IPS-15b (cell line): ENCODE data around the gene GNG11.

Experiments used
- H3K27me3 ChIP-seq: one replicate; pipeline ENCODE4 v1.6.1; 2013; ENCODE audit warnings: low read length; ENCODE audit not compliant: control insufficient read depth, insufficient read depth
- H3K36me3 ChIP-seq: one replicate; pipeline ENCODE4 v1.6.1; 2013; ENCODE audit warnings: low read length; ENCODE audit not compliant: control insufficient read depth, insufficient read depth
- H3K4me1 ChIP-seq: one replicate; pipeline ENCODE4 v1.6.1; 2013; ENCODE audit warnings: mild to moderate bottlenecking, low read length; ENCODE audit not compliant: control insufficient read depth, insufficient read depth
- H3K4me3 ChIP-seq: one replicate; pipeline ENCODE4 v1.5.1; 2013; ENCODE audit warnings: low read depth, low read length
- H3K9ac ChIP-seq: one replicate; pipeline ENCODE4 v1.6.1; 2013; ENCODE audit warnings: low read depth, mild to moderate bottlenecking, low read length
- H3K9me3 ChIP-seq: one replicate; pipeline ENCODE4 v1.6.1; 2013; ENCODE audit warnings: mild to moderate bottlenecking, low read length; ENCODE audit not compliant: control insufficient read depth, insufficient read depth

GNG11 gene

DNA sequence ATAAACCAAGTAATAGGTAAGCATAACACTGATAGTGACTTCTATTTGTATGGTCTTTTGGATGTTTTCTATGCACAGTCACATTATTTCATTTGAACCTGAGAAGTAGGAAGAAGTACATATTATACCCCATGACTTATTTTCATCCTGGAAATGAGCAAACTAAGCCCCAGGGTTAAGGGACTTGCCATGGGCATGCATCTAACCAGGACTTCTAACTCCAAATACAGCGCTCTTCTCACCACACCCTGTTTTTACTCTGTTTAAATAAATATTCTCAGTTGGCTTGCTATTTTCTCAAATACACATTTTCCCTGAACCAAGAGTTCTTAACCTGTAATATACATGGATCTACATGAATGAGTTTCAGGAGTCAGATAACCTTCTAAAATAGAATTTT lies 16.3 kb downstream of the GNG11 start:
- Histone ChIP-seq H3K36me3 (no peaks in the 10 kb centered on the region), H3K4me3 (no peak overlapping the region), H3K9ac (no peak overlapping the region), H3K27me3 (no peaks in the 10 kb centered on the region), H3K9me3 (no peaks in the 10 kb centered on the region), H3K4me1 (no peaks in the 10 kb centered on the region)

DNA sequence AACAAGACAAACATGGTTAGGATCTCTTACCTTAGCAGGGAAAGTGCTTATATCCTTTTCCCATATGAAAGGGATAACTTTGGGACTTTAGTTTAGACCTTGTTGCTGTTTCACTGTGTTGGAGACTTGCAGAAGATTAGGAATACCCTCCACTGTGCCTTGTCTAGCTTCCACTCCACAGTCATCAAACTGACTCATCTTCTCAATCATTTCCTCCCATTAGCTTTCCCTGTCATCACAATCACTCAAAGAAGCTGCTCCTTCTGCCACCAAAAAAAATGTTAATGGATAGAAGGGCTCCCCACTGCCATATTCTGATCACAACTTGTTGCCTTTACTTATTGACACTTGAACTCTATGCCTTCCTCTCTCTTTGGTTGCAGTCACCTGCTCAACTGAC lies 16.8 kb downstream of the GNG11 start:
- no peaks in the 10 kb centered on the region for H3K9me3 ChIP-seq
- H3K9ac ChIP-seq, result no peak overlapping the region
- no peaks in the 10 kb centered on the region for H3K4me1 ChIP-seq
- no peaks in the 10 kb centered on the region for H3K27me3 ChIP-seq
- no peaks in the 10 kb centered on the region for H3K36me3 ChIP-seq
- no peak overlapping the region for H3K4me3 ChIP-seq

DNA sequence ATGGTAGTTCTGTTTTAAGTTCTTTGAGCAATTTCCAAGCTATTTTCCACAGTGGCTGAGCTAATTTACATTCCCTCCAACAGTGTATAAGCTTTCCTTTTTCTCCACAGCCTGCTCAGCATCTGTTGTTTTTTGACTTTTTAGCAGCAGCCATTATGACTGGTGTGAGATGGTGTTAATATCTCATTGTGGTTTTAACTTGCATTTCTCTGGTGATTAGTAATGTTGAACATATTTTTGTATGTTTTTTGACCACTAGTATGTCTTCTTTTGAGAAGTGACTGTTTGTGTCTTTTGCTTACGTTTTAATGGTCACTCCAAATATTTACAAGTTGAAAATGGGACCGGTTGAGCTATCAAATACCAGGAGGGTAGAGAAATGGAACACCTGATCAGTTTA lies 20.4 kb downstream of the GNG11 start:
- no peak overlapping the region for H3K9ac ChIP-seq
- H3K27me3 ChIP-seq, result no peaks in the 10 kb centered on the region
- no peaks in the 10 kb centered on the region for H3K9me3 ChIP-seq
- H3K36me3 ChIP-seq, result no peaks in the 10 kb centered on the region
- no peaks in the 10 kb centered on the region for H3K4me1 ChIP-seq
- H3K4me3 ChIP-seq, result no peak overlapping the region

DNA sequence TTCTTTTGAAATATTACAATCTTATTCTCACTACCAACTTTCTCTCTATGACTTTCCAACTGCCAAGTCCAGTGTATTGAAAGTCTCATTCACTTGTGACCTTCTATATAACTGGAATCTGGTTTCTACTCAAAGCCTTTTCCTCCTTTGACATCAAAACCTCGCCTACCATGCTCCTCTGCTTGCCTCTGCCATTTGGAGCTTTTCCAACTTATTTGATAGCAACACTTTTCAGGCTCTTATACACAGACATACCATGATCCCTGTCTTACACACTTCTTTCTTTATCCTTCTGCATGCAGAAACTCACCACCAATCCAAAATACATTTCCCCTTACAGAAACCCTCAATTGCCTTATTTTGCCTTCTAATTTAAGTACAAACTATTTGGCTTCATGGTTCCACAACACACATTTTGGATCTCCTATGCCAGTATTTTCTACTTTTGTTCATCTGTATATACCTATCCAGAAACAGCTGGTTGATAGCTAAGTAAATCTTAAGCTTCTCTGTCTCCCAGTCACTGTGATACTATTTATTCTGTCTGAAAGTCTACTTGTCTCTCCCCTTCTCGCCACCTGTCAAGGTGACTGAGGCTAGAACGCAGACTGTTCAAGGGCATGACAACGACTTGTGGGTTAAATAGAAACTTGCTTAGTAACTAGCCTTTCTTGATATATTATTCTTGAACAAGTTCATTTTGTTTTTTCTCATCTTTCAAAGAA lies 22.4 kb downstream of the GNG11 start:
- Histone ChIP-seq H3K36me3 (no peaks in the 10 kb centered on the region), H3K9ac (no peak overlapping the region)

DNA sequence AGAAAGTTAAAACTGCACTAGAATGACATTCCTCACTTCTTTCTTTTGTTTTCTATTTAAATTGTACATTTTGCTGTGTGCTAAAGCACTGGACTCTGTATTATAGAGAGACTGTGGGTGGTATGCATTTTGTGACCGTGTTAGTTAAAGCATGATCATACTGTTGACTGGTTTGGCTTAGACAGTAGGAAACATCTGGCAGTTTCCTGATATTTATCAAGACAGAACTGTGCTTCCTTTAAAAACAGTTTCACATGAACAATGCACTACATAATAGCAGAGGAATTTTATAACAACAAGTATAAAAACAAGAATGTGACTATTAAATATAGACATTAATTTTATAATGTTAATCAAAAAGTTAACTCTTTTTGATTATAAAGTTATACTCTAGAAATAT lies 23.1 kb downstream of the GNG11 start:
- Histone ChIP-seq H3K36me3 (no peaks in the 10 kb centered on the region), H3K9me3 (no peaks in the 10 kb centered on the region), H3K4me1 (no peaks in the 10 kb centered on the region), H3K27me3 (no peaks in the 10 kb centered on the region), H3K4me3 (no peak overlapping the region), H3K9ac (no peak overlapping the region)

More for the DNA sequence above, 22.4 kb downstream of the GNG11 start:
- no peaks in the 10 kb centered on the region for H3K9me3 ChIP-seq
- no peaks in the 10 kb centered on the region for H3K4me1 ChIP-seq
- no peaks in the 10 kb centered on the region for H3K27me3 ChIP-seq
- H3K4me3 ChIP-seq, result no peak overlapping the region

- H3K9ac ChIP-seq, result no peak overlapping the region
- no peaks in the 10 kb centered on the region for H3K4me1 ChIP-seq
- H3K9me3 ChIP-seq, result no peaks in the 10 kb centered on the region
- H3K27me3 ChIP-seq, result no peaks in the 10 kb centered on the region
- H3K4me3 ChIP-seq, result no peak overlapping the region
- H3K36me3 ChIP-seq, result no peaks in the 10 kb centered on the region
Measured at GRCh38 chr7:93945083-93945482, 23.5 kb downstream of the GNG11 start.

GRCh38 chr7:93945756-93946535 lies 24.4 kb downstream of the GNG11 start:
- H3K4me3 ChIP-seq, result no peak overlapping the region

GRCh38 chr7:93948106-93948505 lies 26.6 kb downstream of the GNG11 start:
- Histone ChIP-seq H3K36me3 (no peaks in the 10 kb centered on the region), H3K9me3 (no peaks in the 10 kb centered on the region), H3K4me3 (no peak overlapping the region), H3K27me3 (no peaks in the 10 kb centered on the region), H3K4me1 (no peaks in the 10 kb centered on the region), H3K9ac (no peak overlapping the region)

More at GRCh38 chr7:93945756-93946535, 24.4 kb downstream of the GNG11 start:
- H3K27me3 ChIP-seq, result no peaks in the 10 kb centered on the region
- H3K9me3 ChIP-seq, result no peaks in the 10 kb centered on the region
- H3K36me3 ChIP-seq, result no peaks in the 10 kb centered on the region
- no peak overlapping the region for H3K9ac ChIP-seq
- no peaks in the 10 kb centered on the region for H3K4me1 ChIP-seq

DNA sequence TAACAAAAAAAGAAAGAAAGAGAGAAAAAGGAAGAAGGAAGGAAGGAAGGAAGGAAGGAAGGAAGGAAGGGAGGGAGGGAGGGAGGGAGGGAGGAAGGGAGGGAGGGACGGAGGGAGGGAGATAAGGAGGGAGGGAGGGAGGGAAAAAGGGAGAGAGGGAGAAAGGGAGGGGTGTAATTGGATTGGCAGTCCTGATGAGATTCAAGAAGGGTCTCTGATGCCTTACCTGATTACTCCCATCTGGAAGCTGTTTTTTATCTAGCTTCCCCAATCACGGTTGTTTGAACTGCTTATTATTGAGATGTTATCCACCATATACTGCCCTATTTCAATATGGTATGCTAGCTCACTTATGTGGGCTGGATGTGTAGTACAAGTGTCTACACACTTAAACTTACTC lies 27.3 kb downstream of the GNG11 start:
- Histone ChIP-seq H3K9ac (no peak overlapping the region), H3K4me1 (no peaks in the 10 kb centered on the region), H3K4me3 (no peak overlapping the region), H3K27me3 (no peaks in the 10 kb centered on the region), H3K9me3 (no peaks in the 10 kb centered on the region), H3K36me3 (no peaks in the 10 kb centered on the region)

DNA sequence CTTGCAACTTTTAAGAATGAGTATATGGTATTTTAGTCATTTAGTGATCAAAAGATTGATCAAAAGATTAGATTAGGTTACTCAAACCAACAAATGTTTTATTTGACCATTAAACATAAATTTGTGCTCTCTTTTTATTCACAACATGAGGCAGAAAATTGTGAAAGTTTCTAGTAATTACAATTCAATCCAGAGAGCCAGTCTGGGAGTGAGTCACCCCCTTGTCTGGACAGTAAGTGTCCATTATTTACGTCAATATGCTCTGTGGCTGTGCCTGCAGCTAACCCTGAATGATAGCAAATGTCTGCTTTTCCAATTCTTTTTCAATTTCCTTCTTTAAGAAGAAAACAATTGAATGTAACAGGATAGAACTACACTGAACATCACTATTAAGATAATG lies 27.9 kb downstream of the GNG11 start:
- H3K27me3 ChIP-seq, result no peaks in the 10 kb centered on the region
- H3K4me1 ChIP-seq, result no peaks in the 10 kb centered on the region
- no peaks in the 10 kb centered on the region for H3K9me3 ChIP-seq
- no peak overlapping the region for H3K4me3 ChIP-seq
- H3K9ac ChIP-seq, result no peak overlapping the region
- H3K36me3 ChIP-seq, result no peaks in the 10 kb centered on the region

GRCh38 chr7:93955304-93955703 lies 33.8 kb downstream of the GNG11 start:
- Histone ChIP-seq H3K27me3 (no peaks in the 10 kb centered on the region), H3K4me1 (no peaks in the 10 kb centered on the region), H3K4me3 (no peak overlapping the region), H3K36me3 (no peaks in the 10 kb centered on the region), H3K9ac (no peak overlapping the region), H3K9me3 (no peaks in the 10 kb centered on the region)

- Histone ChIP-seq H3K4me1 (no peaks in the 10 kb centered on the region), H3K36me3 (no peaks in the 10 kb centered on the region), H3K27me3 (no peaks in the 10 kb centered on the region), H3K9me3 (no peaks in the 10 kb centered on the region), H3K4me3 (no peak overlapping the region), H3K9ac (no peak overlapping the region)
Measured at GRCh38 chr7:93957767-93958166, 36.2 kb downstream of the GNG11 start.
